ENCODE measurements around the gene ETV6. TPM values are rescaled to one million over a fixed set of nuclear protein-coding genes. Genes with fewer than 3 reads are reported as not detected.

The ETV6 gene
- total and polyA plus RNA-seq, 2 of the 8 experiments (the other 6 are each of a cell fraction or from before 2014, with no cell fraction given): 5.5 to 23.9 TPM

GRCh38 chr12:11642785-11643184 lies 6.7 kb upstream of the ETV6 start:
- H2BK20ac ChIP-seq (ENCODE audit: low read length): no peak overlapping the region
- DNase-seq (ENCODE audit: low read depth in 1 of 2, low spot score in 2 of 2) (no peak), FAIRE-seq (no peak)
- no peaks in the 10 kb centered on the region for H3K79me1 ChIP-seq (ENCODE audit: low read depth, low read length)
- no peak overlapping the region for H2BK120ac ChIP-seq (replicated peaks; ENCODE audit: low read depth, low read length)
- no peak overlapping the region for H3K23ac ChIP-seq (ENCODE audit: insufficient read length)
- no peak overlapping the region for H3K9ac ChIP-seq (replicated peaks in 1 of 4; ENCODE audit: extremely low read depth in 1 of 4, low read depth in 3 of 4, low read length in 3 of 4)
- no peak overlapping the region for H2AK5ac ChIP-seq (ENCODE audit: low read depth, low read length)
- ChIA-PET CTCF (ENCODE audit: partially characterized antibody) (interaction anchor here (0.6 to 0.9 kb wide), 3 partner anchors 11 to 488 kb away, joined by 3 to 4 read pairs (median 3); no protein-coding TSS in a partner anchor), POLR2A (ENCODE audit: partially characterized antibody) (interaction anchor here (0.5 to 0.8 kb wide), 2 partner anchors 12 to 124 kb away, joined by 3 read pairs; no protein-coding TSS in a partner anchor)
- no peak overlapping the region for H2BK12ac ChIP-seq (ENCODE audit: low read depth, low read length)
- no peak overlapping the region for H4K5ac ChIP-seq (ENCODE audit: insufficient read length, low read depth, low read length)
- H3K14ac ChIP-seq (ENCODE audit: insufficient read length): no peak overlapping the region
- no peaks in the 10 kb centered on the region for H3K79me2 ChIP-seq (ENCODE audit: control insufficient read depth in 1 of 2, insufficient read depth in 2 of 2, low read length in 2 of 2)
- no peak overlapping the region for H4K91ac ChIP-seq (replicated peaks; ENCODE audit: insufficient read length, low read length)
- H3K4me3 ChIP-seq (ENCODE audit: extremely low read depth in 1 of 4, insufficient read depth in 2 of 4, low read depth in 3 of 4, low read length in 4 of 4): no peak overlapping the region
- no peak overlapping the region for H4K8ac ChIP-seq (ENCODE audit: extremely low read depth, insufficient read depth, low read length)
- WGBS, 2 experiments (ENCODE audit: extremely low coverage in 1 of 2, insufficient coverage in 1 of 2, insufficient read length in 1 of 2, insufficient replicate concordance in 2 of 2, low coverage in 1 of 2, low lambda C conversion rate in 2 of 2, missing lambda C conversion rate in 1 of 2): 100% methylated on average over 1 of the region's 1 CpG; no CpG with 5 or more reads in 1 of the 2 experiments
- H2BK5ac ChIP-seq (ENCODE audit: low read depth, low read length): no peak overlapping the region
- H3K27ac ChIP-seq (ENCODE audit: low read depth, low read length): no peak overlapping the region
- no peak overlapping the region for H3K18ac ChIP-seq (ENCODE audit: extremely low read depth, low read length)
- no peak overlapping the region for H2AFZ ChIP-seq (ENCODE audit: low read length)
- H3K36me3 ChIP-seq (ENCODE audit: control insufficient read depth in 2 of 4, insufficient read depth in 4 of 4, low read length in 3 of 4): no peaks in the 10 kb centered on the region
- no peak overlapping the region for H2BK15ac ChIP-seq (ENCODE audit: low read length)
- peaks cover 0 to 2% (median 0%) of the 10 kb centered on the region in 4 experiments; a peak in 1 of 7 replicates for H3K4me1 ChIP-seq (replicated peaks in 1 of 4; ENCODE audit: control insufficient read depth in 3 of 4, insufficient read depth in 4 of 4, low read length in 3 of 4)
- no peak overlapping the region for H3K4ac ChIP-seq (replicated peaks; ENCODE audit: insufficient read length, low read depth, low read length)
- no peaks in the 10 kb centered on the region for H3K27me3 ChIP-seq (replicated peaks in 1 of 4; ENCODE audit: control insufficient read depth in 3 of 4, extremely low read depth in 1 of 4, insufficient read depth in 3 of 4, low read length in 3 of 4)
- no peak for TF ChIP-seq CTCF (IDR thresholded peaks at IDR 0.05; ENCODE audit: control extremely low read depth in 1 of 3, insufficient read depth in 1 of 3, low read depth in 1 of 3, low read length in 3 of 3)
- no peak for TF ChIP-seq ATF2 (IDR thresholded peaks at IDR 0.05; ENCODE audit: low read length)
- TF ChIP-seq SP2 (IDR thresholded peaks at IDR 0.05; ENCODE audit: low read length): no peak
- TF ChIP-seq TAF7 (optimal IDR thresholded peaks at IDR 0.05; ENCODE audit: borderline replicate concordance, low read depth, low read length): no peak
- no peak for TF ChIP-seq BACH1 (IDR thresholded peaks at IDR 0.05; ENCODE audit: low read length)
- no peak for TF ChIP-seq CEBPB (IDR thresholded peaks at IDR 0.05; ENCODE audit: low read depth, low read length)
- TF ChIP-seq NRF1 (IDR thresholded peaks at IDR 0.05; ENCODE audit: low read depth, low read length): no peak
- TF ChIP-seq CHD1 (IDR thresholded peaks at IDR 0.05; ENCODE audit: low read depth, low read length): no peak
- no peak for TF ChIP-seq GABPA (IDR thresholded peaks at IDR 0.05; ENCODE audit: borderline replicate concordance, insufficient read depth, low read length)
- H4K20me1 ChIP-seq (replicated peaks in 1 of 2; ENCODE audit: control insufficient read depth in 1 of 2, insufficient read depth in 2 of 2, low read length in 2 of 2): no peaks in the 10 kb centered on the region
- H3K4me2 ChIP-seq (ENCODE audit: insufficient read depth in 1 of 2, low read depth in 2 of 2, low read length in 2 of 2): no peak overlapping the region
- H3K23me2 ChIP-seq (ENCODE audit: low read depth, low read length): no peaks in the 10 kb centered on the region
- H3K9me3 ChIP-seq (ENCODE audit: insufficient read depth in 2 of 2, low read depth in 1 of 2, low read length in 1 of 2): no peaks in the 10 kb centered on the region
- no peak overlapping the region for H3K56ac ChIP-seq (replicated peaks; ENCODE audit: insufficient read length, low read depth, low read length)

Measured in H1 (cell line).